22Rv1 (cell line): ENCODE results near the gene AGAP2.

Experiments
- ZFX ChIP-seq: fragments of 450-650 bp; IDR thresholded peaks from 2 replicates; pipeline ENCODE4 v1.6.1; 2017; ENCODE audit warnings: antibody characterized with exemption, borderline replicate concordance
- TF ChIP-seq, protein P1 (sequence below): fragments of 450-650 bp; IDR thresholded peaks from 2 replicates; pipeline ENCODE4 v1.5.1; 2017; ENCODE audit warnings: mild to moderate bottlenecking

DNA sequence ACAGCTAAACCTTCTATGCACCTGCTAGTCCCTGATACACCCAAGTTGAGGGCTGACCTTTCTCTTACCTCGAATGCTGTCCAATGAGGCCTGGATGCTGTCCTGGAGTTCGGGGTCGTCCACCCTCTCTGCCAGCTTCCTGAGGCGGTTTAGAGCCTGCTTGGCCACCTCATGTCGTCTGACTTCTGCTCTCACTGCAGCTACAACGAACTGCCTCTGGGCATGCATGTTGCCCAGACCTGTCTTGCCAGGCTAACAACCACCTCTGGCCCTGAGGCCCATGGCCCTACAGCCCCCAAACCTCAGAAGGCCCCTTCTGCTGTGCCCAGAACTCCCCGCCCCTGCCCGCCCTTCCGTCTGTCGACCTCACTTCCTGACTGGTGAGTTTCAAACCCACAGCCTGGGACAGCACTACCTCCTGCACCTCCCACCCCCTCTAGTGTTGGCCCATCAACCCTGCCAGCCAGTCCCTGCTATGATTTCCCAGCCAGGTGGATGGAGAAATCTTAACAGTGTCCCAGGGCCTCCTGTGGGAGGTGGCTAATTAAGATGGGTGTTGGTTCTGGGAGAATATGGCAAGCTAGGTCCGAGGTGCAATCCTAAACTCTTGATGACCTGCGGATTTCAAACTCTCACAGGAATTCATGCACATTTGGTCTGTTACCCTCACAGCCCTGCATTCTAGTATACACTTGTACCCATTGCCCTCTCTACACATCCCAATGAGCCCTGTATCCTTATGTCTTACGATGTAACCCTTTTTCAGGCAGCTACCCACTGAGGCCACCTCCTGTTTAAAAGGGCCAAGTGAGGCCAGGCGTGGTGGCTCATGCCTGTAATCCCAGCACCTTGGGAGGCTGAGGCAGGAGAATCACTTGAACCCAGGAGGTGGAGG, 3.5 kb upstream of the AGAP2 start:
- TF ChIP-seq, protein P1, sequence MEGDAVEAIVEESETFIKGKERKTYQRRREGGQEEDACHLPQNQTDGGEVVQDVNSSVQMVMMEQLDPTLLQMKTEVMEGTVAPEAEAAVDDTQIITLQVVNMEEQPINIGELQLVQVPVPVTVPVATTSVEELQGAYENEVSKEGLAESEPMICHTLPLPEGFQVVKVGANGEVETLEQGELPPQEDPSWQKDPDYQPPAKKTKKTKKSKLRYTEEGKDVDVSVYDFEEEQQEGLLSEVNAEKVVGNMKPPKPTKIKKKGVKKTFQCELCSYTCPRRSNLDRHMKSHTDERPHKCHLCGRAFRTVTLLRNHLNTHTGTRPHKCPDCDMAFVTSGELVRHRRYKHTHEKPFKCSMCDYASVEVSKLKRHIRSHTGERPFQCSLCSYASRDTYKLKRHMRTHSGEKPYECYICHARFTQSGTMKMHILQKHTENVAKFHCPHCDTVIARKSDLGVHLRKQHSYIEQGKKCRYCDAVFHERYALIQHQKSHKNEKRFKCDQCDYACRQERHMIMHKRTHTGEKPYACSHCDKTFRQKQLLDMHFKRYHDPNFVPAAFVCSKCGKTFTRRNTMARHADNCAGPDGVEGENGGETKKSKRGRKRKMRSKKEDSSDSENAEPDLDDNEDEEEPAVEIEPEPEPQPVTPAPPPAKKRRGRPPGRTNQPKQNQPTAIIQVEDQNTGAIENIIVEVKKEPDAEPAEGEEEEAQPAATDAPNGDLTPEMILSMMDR = peak; percentile 38
- no peak for TF ChIP-seq ZFX
